ENCODE measurements around the gene SLC5A8. TPM values are rescaled to one million over a fixed set of nuclear protein-coding genes. Genes with fewer than 3 reads are reported as not detected.

The SLC5A8 gene, protein sequence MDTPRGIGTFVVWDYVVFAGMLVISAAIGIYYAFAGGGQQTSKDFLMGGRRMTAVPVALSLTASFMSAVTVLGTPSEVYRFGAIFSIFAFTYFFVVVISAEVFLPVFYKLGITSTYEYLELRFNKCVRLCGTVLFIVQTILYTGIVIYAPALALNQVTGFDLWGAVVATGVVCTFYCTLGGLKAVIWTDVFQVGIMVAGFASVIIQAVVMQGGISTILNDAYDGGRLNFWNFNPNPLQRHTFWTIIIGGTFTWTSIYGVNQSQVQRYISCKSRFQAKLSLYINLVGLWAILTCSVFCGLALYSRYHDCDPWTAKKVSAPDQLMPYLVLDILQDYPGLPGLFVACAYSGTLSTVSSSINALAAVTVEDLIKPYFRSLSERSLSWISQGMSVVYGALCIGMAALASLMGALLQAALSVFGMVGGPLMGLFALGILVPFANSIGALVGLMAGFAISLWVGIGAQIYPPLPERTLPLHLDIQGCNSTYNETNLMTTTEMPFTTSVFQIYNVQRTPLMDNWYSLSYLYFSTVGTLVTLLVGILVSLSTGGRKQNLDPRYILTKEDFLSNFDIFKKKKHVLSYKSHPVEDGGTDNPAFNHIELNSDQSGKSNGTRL
- not detected in 2 replicates for total RNA-seq (2014; rRNA removed; shearing (Covaris generic))
- not detected in 2 replicates for polyA plus RNA-seq (2015; cell fraction: cytosol; rRNA removed)
- polyA plus RNA-seq (2015; cell fraction: nucleus; rRNA removed), result not detected in 2 replicates

DNA sequence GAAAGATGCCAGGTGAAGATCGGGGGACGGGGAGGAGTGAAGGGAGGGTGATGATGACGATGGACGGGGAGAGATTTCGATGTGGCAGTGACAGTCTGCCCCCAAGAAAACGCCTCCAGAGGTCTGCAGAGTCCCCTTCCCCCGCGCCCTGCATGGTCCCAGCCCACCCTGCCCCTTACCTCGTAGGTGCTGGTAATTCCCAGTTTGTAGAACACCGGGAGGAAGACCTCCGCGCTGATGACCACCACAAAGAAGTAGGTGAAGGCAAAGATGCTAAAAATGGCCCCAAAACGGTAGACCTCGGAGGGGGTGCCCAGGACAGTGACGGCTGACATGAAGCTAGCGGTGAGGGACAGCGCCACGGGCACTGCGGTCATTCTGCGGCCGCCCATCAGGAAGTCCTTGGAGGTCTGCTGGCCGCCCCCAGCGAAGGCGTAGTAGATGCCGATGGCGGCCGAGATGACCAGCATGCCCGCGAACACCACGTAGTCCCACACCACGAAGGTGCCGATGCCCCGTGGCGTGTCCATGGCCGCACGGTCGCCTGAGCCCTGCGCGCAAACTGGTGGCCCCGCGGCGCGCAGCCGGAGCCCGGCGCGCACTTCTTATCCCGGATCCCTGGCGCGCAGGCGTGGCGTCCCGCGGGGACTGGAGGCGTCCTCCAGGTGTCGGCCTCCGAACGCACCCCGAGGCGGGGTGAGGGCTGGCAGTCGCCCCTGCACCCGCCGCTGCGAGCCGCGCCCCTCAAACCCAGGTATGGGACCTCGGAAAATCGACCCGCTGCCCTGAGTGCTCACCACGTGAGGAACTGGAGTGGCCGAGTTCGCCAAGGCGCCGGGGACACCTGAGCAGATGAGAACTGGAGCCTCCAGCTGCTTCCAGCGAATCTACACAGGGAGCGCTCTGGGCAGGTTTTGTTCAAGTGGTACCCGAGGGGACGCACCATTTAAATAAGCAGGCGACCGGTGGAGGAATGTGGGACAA lies at the start of gene SLC5A8:
Gene SLC5A8, minus strand, starts transcription at position 920 of the 984 bp plus-strand sequence. Its CDS starts 390 bp downstream, at position 530.
- no peak for DNase-seq (ENCODE audit: low read depth)

DNA sequence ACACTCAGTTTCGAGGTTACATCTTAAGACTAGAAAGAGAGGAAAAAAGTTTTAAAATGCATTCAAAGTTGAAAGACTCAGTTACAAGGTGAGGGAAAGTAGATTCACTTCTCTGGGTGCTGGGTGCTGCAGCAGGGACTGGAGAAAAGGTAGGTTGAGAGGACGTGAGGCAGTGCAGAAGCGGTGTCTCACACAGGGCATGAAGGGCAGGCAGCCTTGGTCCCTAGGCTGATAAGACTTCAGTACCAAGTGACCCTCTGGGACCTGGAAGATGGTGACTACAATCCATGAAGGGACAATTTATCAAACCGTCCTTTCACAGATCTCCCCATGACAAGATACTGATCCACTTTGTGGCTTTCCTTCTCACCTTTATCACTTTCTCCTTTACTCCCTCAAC lies 47.3 kb upstream of the SLC5A8 start:
- DNase-seq (ENCODE audit: low read depth), result no peak

DNA sequence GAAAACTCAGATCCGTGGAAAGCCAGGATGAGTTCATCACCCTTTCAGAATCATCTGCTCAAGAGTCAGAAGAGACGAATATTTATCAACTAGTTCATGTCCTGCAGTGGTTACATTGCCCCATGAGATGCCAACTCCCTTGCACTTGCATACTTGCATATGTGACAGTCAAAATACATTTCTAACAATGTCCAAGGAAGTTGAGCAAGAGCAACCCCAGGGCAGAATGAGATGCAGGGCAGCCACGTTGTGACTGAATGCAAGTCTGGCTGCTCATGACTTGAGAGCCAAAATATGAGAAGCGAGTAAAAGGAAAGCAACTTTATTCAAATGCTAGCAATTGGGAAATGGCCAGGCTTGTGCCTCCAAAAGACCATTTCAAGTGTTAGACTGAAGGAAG lies 46.2 kb upstream of the SLC5A8 start:
- no peak for DNase-seq (ENCODE audit: low read depth)

DNA sequence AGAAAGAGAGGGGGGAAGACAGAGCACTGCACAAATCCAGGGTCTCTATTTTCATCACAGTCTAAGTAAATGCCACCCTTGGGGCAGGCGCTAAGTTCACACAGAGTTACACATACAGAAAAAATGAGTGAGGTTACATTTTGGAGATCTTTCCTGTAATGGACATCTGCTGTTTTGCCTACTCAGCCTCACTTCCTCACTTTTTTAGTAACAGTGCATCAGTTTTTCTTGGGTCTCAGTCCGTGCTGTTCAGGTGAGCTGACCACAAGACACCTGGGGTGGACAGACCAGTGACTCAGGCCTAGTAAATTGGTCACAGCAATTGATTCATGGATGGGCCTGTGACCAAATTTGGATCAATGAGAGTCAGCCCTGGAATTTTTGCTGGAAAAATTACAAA lies 33.6 kb upstream of the SLC5A8 start:
- DNase-seq (ENCODE audit: low read depth), result no peak

DNA sequence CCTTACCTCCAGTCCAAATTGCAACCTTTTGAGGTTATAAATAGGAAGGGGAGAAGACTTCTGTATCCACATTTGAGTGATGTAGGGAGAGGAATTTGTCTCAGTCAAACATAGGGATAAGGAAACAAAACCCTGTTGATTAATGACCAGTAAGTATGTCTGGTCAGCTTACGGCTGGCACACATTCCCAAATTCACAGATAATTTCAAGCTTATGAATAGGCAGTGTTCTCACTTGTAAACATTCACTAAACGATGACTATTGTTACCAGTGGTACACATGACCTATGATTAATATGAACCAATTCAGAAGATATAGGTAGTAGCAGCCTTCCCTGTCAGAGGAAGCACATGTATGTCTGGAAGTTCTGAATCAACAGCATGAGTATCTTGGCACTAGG lies 33.0 kb upstream of the SLC5A8 start:
- DNase-seq (ENCODE audit: low read depth), result peak; percentile 10

DNA sequence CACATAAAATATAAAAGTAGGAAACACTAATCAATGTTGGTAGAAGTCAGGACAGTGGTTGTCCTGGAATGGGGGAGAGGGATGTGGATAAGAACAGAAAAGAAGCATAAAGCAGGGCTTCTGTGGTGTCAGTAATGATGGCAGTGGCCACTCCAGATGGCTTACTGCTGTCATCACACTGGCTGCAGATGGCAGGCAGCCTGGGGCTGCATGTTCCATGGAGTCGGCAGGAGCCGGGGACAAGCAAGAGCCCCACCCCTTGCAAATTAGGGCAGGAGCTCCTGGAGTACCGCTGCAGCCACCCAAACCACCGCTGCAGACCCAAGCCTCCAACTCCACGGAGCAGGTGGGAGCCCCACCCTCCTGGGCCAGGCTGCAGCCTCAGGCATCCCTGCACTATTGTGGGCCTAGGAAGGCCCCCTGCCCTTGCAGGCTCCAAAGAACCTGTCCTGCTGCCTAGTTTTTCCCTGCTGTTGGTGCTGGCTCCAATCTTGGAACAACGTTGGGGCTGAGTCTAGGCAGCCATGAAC lies 28.8 kb upstream of the SLC5A8 start:
- DNase-seq (ENCODE audit: low read depth), result no peak

DNA sequence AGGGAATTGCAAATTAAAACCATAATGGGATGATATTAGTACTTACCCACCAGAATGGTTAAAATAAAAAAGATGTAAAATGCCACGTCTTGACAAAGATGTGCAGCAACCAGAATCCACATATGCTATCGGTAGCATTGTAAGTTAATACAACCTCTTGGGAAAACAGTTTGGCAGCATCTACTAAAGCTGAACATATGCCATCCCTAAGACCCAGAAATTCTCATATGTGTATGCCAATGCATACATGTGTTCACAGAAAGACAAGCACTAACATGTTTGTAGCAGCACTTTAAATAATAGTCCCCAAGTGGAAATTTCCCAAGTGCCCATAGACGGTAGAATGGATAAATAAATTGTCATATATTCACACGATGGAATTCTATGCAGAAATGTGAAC lies 28.3 kb upstream of the SLC5A8 start:
- no peak for DNase-seq (ENCODE audit: low read depth)

DNA sequence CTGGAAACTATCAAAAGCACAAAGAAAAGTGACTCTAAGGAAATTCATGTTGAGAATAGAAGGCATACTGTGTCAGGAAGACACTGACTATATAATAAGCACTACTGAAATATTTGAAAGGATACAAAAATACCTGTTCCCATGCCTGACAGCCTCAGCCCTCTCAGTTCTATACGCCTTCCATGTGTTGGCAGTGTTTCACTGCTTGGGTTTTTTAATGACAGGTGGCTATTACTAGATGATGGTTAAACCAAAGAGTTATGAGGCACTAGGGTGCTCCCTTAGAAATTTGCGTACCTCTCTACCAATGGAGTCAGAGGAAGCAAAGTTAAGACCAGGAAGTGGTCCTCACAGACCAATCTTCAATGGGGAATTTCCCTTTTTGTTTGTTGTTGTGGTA lies 25.6 kb upstream of the SLC5A8 start:
- DNase-seq (ENCODE audit: low read depth), result no peak

DNA sequence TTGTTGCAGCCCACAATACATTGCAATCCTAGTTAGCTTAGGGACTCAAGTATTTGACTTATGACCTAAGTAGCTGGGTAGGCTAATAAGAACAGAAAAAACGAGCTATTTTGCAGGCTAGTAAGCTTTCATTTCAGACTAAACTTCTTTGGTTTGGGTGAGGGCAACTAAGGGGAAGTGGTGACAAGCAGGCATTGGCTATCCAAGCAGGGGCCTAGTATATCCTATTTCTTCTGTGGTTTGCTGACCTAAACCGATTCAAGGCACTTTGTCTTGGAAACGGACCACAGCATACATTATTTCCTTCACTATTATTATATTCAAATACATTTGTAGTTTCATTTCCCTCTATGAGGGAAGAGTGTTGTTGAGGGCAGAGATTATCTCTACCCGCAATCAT lies 21.6 kb upstream of the SLC5A8 start:
- DNase-seq (ENCODE audit: low read depth), result no peak

DNA sequence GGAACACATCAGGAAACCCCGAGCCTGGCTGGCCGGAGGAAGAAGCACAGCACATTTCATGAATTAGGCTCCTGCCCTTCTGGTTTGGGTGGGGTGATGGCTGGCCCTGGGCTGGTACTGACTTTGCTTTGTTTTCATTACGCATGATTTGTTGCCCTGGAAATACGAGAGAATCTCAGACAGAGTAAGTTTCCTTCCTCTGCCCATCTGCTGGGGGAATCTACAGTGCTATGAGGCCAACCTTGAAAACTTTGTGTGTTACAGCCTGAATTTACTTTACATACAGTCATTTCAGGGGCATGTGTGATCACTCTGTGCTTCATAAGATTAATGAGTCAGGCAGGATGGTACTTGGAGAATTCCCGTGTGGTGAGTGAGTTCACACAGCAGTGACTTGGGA lies 20.5 kb upstream of the SLC5A8 start:
- DNase-seq (ENCODE audit: low read depth), result peak; percentile 88

DNA sequence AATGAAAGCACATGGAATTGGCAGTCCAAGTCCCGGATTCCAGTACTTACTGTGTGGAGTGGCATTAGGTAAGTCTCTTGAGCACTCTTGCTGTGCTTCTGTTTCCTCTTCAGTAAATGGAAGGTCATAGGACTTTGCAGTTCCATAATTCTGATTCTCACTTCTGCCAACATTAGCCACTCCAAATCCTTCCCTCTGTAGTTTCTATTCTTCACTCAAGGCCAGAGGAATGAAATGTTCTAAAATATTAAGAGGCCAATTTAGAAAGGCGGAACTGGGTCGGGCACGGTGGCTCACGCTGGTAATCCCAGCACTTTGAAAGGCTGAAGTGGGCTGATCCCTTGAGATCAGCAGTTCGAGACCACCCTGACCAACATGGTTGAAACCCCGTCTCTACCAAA lies 19.8 kb upstream of the SLC5A8 start:
- DNase-seq (ENCODE audit: low read depth), result no peak

DNA sequence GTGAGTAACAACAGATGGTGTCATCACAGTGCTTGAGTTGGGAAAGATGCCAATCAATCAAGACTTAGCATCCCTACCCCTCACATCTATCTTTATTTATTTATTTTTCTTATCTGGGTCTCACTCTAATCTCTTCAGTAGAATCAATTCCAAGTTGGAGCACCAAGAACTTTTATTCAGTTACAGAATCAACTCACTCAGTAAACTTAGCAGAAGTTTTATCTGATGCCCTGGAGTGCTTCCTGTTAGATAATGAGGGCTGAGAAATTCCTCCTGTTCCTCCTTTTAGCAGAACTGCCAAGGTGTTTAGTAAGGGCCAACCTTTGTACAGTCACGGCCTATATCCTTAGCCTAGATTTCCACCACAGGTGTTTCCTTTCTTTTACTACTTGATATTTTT lies 11.3 kb upstream of the SLC5A8 start:
- no peak for DNase-seq (ENCODE audit: low read depth)

DNA sequence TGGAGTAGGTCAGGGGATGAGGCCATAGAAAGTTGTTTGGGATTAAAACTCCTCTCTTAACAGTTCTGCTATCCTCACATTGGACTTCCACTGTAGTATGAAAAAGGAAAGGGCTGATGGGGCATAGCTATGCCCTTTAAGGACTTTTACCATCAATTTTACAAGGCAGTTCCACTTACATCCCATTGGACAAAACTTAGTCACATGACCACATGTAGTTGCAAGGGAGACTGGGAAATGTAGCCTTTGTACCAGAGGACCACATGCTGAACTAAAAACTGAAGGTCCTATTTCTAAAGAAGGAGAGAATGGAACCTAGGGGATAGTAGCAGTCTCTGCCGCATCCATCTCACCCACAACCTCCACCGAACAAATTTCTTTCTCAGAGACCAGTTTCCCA lies 6.8 kb upstream of the SLC5A8 start:
- no peak for DNase-seq (ENCODE audit: low read depth)

DNA sequence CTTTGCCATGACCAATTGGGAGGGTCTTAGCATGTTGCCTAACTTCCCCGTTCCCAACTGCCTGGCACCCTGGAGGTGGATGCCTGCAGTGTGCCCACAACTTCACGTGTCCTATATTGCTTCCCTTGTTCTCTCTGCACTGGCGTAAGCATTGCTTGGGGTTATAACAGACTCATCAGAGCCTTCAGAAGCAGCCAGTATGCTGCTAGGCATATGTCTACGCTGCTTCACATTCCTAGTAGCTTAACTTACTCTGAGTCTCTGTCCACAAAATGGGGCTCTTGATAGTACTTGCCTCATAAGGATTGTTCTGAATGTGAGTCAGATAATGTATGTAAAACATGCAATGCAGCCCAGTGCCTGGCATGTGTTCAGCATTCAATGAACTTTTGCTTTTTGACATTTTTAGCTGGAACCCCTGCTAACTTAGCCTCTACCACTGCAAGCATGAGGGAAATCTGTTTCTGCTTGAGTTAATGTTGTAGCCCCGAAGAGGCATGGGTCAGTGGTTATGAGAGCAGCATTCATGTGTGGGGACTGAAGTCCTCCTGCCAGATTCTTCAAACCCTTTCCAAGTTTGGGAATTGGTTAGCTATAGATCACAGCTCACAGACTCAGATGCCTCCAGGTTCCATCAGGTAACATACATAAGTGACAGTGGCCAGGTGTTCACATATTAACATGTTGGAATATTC lies 2.8 kb downstream of the SLC5A8 start:
- no peak for DNase-seq (ENCODE audit: low read depth)

DNA sequence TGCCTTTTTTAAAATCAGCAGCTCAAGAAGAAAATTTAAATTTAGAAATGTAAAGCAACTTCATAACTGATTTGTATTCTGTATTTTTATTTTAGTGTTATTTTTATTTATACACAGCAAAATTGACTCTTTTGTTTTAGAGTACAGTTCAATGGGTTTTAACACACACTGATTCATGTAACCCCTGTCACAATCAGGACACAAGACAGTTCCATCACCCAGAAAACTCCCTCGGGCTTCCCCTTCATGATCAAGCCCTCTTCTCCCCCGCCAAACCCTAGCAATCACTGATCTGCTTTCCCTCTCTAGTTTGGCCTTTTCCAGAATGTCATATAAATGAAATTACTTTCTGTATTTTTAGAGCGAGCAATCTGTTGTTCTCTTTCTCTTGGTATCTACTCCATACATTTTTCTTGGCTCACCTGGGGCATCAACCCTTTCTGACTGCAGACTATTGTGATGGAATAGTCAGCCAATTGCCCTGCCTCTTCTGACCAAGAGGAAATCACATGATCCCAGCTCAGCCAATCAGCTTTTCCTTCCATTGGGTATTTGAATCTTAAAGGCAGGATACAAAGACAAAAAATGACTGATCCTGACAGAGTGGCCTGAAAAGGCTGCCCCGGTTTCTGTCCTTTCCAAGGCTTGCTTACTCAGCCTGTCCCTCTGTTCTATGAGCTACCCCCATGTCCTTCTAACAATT lies 5.3 kb downstream of the SLC5A8 start:
- DNase-seq (ENCODE audit: low read depth), result peak; percentile 5

DNA sequence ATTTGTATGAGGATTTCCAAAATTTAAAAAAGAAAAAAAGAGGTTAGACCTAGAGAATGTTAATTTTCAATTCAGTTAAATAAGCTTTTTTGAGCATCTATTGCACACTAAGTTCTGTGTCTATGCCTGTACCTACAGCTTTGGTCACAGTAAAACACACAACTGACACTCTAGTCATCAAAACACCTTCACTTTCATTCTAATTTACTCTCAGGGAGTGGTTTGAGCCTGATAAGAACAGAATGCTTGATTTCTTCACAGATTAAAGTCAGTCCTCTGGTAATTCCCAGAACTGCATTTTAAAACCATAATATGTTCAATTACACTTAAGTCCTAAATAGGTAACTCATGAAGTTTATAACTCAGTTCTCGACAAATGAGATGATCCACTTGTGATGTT lies 9.2 kb downstream of the SLC5A8 start:
- no peak for DNase-seq (ENCODE audit: low read depth)

DNA sequence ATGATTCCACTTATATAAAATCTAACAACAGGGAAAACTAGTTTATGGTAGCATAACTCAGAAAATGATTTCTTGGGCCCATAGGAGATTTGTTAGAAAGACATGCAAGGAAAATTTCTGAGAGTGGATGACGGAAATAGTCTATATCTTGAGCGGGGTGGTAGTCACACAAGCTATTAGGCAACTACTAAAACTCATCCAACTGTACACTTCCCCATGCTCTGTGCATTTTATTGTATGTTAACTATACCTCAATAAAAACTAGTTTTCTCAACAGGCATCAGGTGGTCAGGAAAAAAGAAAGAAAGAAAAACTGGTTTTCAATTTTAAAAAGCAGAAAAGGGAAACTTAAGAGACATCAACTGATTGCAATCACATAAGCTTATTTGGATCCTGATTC lies 9.9 kb downstream of the SLC5A8 start:
- no peak for DNase-seq (ENCODE audit: low read depth)

DNA sequence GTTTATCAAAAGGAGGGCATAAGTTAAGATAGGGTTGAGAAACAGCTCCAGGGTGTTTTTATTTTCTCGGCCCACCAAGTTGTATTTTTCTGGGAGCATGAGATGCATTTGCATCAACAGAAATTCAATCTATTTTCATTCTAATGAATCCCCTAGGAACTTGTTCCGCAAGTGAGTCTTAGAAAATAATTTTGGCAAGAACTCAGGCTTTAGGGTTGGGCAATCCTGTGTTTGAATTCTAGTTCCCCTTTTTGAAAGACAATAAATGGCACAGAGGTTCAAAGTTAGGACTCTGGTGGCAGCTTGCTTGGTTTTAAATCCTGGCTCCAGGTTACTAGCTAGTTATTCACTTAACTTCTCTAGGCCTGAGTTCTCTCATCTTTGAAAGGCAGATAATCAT lies 23.7 kb downstream of the SLC5A8 start:
- DNase-seq (ENCODE audit: low read depth), result no peak

DNA sequence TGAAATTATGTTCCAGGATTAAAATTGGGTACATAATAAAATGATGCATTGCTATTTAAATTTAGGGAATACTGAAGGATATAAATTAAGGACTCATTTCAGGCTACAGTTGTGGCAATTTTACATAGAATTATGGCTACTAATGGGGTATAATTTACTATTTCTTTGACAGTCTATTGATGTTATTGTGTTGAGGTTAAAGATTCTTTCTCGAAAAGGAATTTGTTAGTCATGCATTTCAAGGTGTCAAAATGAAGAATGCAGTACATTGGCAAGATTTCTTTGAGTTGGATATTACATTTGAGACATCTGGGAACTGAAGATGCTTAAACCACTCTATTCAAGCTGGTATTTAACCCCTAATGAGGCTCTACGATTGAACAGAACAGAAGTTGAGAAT lies 28.3 kb downstream of the SLC5A8 start:
- no peak for DNase-seq (ENCODE audit: low read depth)

DNA sequence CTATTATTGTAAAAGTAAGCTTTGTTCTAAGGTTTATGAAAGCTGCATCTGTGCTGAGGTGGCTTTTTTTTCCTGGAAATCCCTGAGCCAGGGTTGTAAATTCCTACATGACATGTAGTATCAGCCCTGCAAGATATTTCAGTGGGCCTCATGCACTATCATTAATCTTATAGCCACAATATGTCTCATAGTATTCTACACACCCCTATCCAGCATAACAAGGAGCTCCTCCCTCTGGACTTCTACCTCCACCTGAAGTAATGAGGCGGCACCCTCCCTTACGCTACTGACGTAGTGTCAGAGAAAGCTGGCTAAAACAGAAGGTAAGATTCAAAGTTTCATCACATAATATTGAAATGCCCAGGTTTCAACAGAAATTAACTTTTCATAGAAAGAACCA lies 35.5 kb downstream of the SLC5A8 start:
- no peak for DNase-seq (ENCODE audit: low read depth)
